Measurements from ENCODE around the gene ARHGAP40. TPM values are rescaled to one million over a fixed set of nuclear protein-coding genes. Genes with fewer than 3 reads are reported as not detected.

Gene ARHGAP40
- total and polyA plus RNA-seq, 2 of the 4 experiments (the other 2 are of a cell fraction): not detected

DNA sequence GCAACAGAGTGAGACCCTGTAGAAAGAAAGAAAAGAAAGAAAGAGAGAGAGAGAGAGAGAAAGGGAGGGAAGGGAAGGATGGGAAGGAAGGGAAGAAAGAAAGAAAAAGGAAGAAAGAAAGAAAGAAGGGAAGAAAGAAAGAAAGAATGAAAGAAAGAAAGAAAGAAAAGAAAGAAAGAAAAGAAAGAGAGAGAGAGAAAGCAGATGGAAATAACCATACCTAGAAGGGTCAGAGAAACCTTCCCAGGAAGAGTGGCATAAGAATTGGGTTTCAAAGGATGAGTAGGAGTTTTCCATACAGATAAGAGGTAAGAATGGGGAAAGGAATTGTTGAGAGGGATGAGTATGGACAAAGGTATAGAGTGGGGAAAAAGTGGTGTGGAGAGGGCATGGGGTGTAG lies 68.1 kb downstream of the ARHGAP40 start:
- Histone ChIP-seq H3K4ac (ENCODE audit: low read depth, low read length) (no peak overlapping the region), H4K20me1 (ENCODE audit: insufficient read depth, low read length) (no peaks in the 10 kb centered on the region), H3K27ac (ENCODE audit: insufficient read depth, low read length) (no peak overlapping the region), H3K36me3 (ENCODE audit: control insufficient read depth, insufficient read depth, low read length) (no peaks in the 10 kb centered on the region), H3K23ac (ENCODE audit: low read depth, low read length) (no peak overlapping the region), H3K9ac (ENCODE audit: low read depth, low read length) (no peak overlapping the region), H2AFZ (replicated peaks; ENCODE audit: low read length, poor library complexity) (no peak overlapping the region), H2BK15ac (ENCODE audit: low read depth, low read length) (no peak overlapping the region), H3K4me1 (ENCODE audit: control insufficient read depth, insufficient read depth, low read length) (no peaks in the 10 kb centered on the region), H2BK5ac (ENCODE audit: low read depth, low read length, poor library complexity, severe bottlenecking) (peak overlapping the region; percentile 56), H3K9me1 (ENCODE audit: insufficient read depth, low read length) (peaks cover 4% of the 10 kb centered on the region; the same call in 1 of the 2 replicates), H4K8ac (ENCODE audit: low read depth in 2 of 2, low read length in 2 of 2) (no peak overlapping the region), H2BK20ac (ENCODE audit: low read depth, low read length) (no peak overlapping the region), H3K18ac (ENCODE audit: low read depth, low read length) (no peak overlapping the region), H2AK5ac (ENCODE audit: low read depth, low read length) (no peak overlapping the region), H3K4me2 (ENCODE audit: low read depth, low read length) (no peak overlapping the region), H3K14ac (replicated peaks; ENCODE audit: low read depth, low read length) (no peak overlapping the region), H3K56ac (ENCODE audit: extremely low read depth, insufficient read depth, low read length) (no peak overlapping the region), H3K79me1 (ENCODE audit: low read depth in 1 of 2, low read length in 2 of 2) (no peaks in the 10 kb centered on the region), H2BK120ac (ENCODE audit: low read depth, low read length) (no peak overlapping the region), H4K91ac (ENCODE audit: insufficient read depth, low read depth, low read length) (no peak overlapping the region), H3K4me3 (ENCODE audit: insufficient read depth, low read depth, low read length) (no peak overlapping the region), H3K27me3 (ENCODE audit: control insufficient read depth, insufficient read depth, low read length) (peaks cover 11% of the 10 kb centered on the region), H2AK9ac (replicated peaks; ENCODE audit: low read depth, low read length, poor library complexity) (no peak overlapping the region), H3K9me3 (ENCODE audit: control insufficient read depth, insufficient read depth, low read length) (no peaks in the 10 kb centered on the region), H4K5ac (ENCODE audit: low read depth, low read length) (no peak overlapping the region)
- TF ChIP-seq CHD1 (IDR thresholded peaks at IDR 0.05; ENCODE audit: low read depth, low read length) (no peak), ELK1 (IDR thresholded peaks at IDR 0.05; ENCODE audit: borderline replicate concordance, low read depth, low read length) (no peak), RAD21 (IDR thresholded peaks at IDR 0.05; ENCODE audit: low read length) (no peak), NFE2L2 (IDR thresholded peaks at IDR 0.05; ENCODE audit: low read depth, low read length) (no peak), RCOR1 (IDR thresholded peaks at IDR 0.05; ENCODE audit: insufficient replicate concordance, low read length) (no peak), MAZ (IDR thresholded peaks at IDR 0.05; ENCODE audit: borderline replicate concordance, low read depth, low read length) (no peak), FOS (IDR thresholded peaks at IDR 0.05; ENCODE audit: low read depth, low read length) (no peak), USF2 (IDR thresholded peaks at IDR 0.05; ENCODE audit: low read depth, low read length) (no peak)
- TF ChIP-seq, protein P1, sequence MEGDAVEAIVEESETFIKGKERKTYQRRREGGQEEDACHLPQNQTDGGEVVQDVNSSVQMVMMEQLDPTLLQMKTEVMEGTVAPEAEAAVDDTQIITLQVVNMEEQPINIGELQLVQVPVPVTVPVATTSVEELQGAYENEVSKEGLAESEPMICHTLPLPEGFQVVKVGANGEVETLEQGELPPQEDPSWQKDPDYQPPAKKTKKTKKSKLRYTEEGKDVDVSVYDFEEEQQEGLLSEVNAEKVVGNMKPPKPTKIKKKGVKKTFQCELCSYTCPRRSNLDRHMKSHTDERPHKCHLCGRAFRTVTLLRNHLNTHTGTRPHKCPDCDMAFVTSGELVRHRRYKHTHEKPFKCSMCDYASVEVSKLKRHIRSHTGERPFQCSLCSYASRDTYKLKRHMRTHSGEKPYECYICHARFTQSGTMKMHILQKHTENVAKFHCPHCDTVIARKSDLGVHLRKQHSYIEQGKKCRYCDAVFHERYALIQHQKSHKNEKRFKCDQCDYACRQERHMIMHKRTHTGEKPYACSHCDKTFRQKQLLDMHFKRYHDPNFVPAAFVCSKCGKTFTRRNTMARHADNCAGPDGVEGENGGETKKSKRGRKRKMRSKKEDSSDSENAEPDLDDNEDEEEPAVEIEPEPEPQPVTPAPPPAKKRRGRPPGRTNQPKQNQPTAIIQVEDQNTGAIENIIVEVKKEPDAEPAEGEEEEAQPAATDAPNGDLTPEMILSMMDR (conservative IDR thresholded peaks at IDR 0.05; ENCODE audit: low read depth, low read length): no peak
- in situ Hi-C loops (cut with MboI; ENCODE audit: low sequenced_read_pairs) (no loop called here), intact Hi-C loops (cut with micrococcal nuclease) (no loop called here), dilution Hi-C loops (cut with HindIII; ENCODE audit: low sequenced_read_pairs, unreplicated experiment) (no loop called here)
- ChIA-PET CTCF (no interaction called here), POLR2A (ENCODE audit: unreplicated experiment) (no interaction called here)
- ATAC-seq (ENCODE audit: low read depth): no peak
- DNase-seq: no peak
- no TSS peak for BruUV-seq (replicated peaks)

Data from IMR-90 (cell line).